Activated T-cell treated with anti-CD3 and anti-CD28 coated beads, Interleukin-2, amount 50 U/mL, for 4 hours (primary cell): ENCODE data around the gene GPHA2. TPM values are rescaled to one million over a fixed set of nuclear protein-coding genes. Genes with fewer than 3 reads are reported as not detected.
"Not testable (repeated sequence)": the region's sequence is repeated elsewhere in the genome, so short reads cannot be mapped to it uniquely, and the experiment has no call there.

Experiments
- ATAC-seq, 2 donors: fragments of 200-7000 bp; cut with Tn5 transposase; one replicate each; pipeline ENCODE4 v1.10.0; 2021
- DNase-seq: peaks from one replicate; pipeline ENCODE4 v3.0.0-alpha.2; 2020
- H3K27me3 Mint-ChIP-seq: one replicate; pipeline ENCODE4 v1.8.0; 2021; ENCODE audit warnings: low read depth, mixed read lengths
- H3K36me3 Mint-ChIP-seq: one replicate; pipeline ENCODE4 v1.8.0; 2022; ENCODE audit warnings: mixed read lengths; ENCODE audit not compliant: insufficient read depth
- H3K4me1 Mint-ChIP-seq: one replicate; pipeline ENCODE4 v1.8.0; 2021; ENCODE audit warnings: low read depth, mixed read lengths
- H3K4me3 Mint-ChIP-seq: one replicate; pipeline ENCODE4 v1.8.0; 2021; ENCODE audit warnings: mild to moderate bottlenecking, moderate library complexity, mixed read lengths
- H3K9me3 Mint-ChIP-seq: one replicate; pipeline ENCODE4 v1.8.0; 2021; ENCODE audit warnings: mixed read lengths
- total RNA-seq, 3 donors: library from RNA; stranded (reverse); gene quantifications; one replicate each; pipeline ENCODE4 v1.2.1, GENCODE V29; 2021

The GPHA2 gene, protein sequence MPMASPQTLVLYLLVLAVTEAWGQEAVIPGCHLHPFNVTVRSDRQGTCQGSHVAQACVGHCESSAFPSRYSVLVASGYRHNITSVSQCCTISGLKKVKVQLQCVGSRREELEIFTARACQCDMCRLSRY
- total RNA-seq, result not detected

DNA sequence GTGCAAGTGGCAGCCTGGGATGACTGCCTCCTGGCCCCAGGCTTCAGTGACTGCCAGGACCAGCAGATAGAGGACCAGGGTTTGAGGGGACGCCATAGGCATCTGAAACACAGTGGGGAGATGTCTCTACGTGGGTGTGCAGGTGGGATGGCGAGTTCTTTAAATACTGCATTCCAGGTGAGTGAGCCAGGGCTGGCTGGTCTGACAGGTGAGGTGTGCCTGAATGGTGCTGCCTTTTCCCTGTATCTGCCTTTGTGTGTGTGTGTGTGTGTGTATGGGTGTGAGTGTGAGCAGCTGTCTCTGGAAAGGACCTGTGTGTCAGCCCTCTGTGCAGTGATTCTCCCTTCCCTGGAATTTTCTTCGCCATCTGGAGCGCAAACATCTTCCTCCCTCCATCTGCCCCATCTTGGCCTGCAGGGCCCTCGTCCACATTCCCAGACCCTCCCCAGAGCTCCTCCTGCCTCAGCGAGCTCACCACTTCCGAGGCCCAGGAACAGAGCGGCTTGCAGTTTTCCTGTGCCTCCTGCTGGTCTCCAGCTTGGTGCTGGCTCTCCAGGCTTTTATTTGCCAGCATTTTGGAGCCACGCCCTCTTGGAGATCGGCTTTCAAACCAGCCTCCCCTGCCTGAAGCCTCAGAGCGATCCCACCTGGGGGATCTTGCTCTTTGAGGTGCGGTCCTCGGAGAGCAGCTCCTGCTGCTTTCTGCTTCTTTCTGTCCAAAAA lies at the start of gene GPHA2:
TSS of gene GPHA2 (minus strand) at position 535 of the 723 bp plus-strand sequence. CDS start at position 102, 433 bp downstream.
- no peaks in the 10 kb centered on the region for H3K27me3 Mint-ChIP-seq
- peaks cover 12% of the 10 kb centered on the region for H3K36me3 Mint-ChIP-seq
- no peaks in the 10 kb centered on the region for H3K4me1 Mint-ChIP-seq
- H3K9me3 Mint-ChIP-seq, result no peaks in the 10 kb centered on the region
- no peak for ATAC-seq
- no peak within 1 kb of the TSS for H3K4me3 Mint-ChIP-seq
- no peak for DNase-seq

DNA sequence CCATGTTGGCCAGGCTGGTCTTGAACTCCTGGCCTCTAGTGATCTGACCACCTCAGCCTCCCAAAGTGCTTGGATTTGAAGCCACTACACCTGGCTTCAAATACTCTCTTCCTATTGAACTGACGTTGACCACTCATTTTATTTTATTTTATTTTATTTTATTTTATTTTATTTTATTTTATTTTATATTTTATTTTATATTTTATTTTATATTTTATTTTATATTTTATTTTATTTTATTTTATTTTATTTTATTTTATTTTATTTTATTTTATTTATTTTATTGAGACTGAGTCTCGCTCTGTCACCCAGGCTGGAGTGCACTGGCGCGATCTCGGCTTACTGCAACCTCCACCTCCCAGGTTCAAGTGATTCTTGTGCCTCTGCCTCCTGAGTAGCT lies 47.6 kb upstream of the GPHA2 start:
- H3K9me3 Mint-ChIP-seq, ATAC-seq, H3K27me3 Mint-ChIP-seq, H3K4me1 Mint-ChIP-seq, H3K4me3 Mint-ChIP-seq, H3K36me3 Mint-ChIP-seq, DNase-seq: not testable (repeated sequence)

DNA sequence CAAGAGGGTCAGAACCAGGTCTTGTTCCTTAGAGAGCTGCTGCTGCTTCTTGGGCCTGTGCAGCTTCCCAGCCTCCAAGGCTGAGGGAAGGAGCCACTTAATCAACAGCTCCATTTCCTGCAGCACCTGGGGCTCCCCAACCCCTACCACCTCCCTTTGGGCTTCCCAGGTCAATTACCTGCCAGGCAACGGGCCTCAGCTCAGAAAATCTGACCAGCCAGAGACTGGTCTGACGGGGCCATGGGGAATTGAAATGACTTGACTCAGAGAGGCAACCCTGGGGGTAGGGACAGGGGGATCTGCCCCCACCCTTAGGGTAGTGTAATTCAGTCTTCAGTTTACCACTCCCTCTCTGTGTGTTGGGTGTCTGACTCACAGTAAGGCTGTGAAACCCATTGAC lies 41.0 kb upstream of the GPHA2 start:
- Mint-ChIP-seq H3K9me3 (no peaks in the 10 kb centered on the region), H3K36me3 (no peaks in the 10 kb centered on the region), H3K4me1 (peaks cover 1% of the 10 kb centered on the region), H3K27me3 (peaks cover 3% of the 10 kb centered on the region), H3K4me3 (no peak overlapping the region)
- ATAC-seq (no peak), DNase-seq (no peak)

DNA sequence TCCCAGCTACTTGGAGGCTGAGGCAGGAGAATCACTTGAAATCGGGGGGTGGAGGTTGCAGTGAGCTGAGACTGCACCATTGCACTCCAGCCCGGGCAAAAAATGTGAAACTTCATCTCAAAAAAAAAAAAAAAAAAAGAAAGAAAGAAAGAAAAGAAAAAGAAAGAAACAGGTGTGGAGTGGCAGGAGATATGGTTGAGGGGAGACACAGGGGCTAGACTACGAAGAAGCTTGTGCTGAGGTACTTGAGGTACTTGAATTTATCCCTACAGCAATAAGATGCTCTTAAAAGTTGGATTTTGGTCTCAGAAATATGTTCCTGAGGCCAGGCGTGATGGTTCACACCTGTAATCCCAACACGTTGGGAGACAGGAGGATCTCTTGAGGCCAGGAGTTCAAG lies 38.4 kb upstream of the GPHA2 start:
- H3K27me3 Mint-ChIP-seq, result peaks cover 3% of the 10 kb centered on the region
- no peaks in the 10 kb centered on the region for H3K9me3 Mint-ChIP-seq
- no peak for DNase-seq
- H3K4me1 Mint-ChIP-seq, result peaks cover 17% of the 10 kb centered on the region
- no peaks in the 10 kb centered on the region for H3K36me3 Mint-ChIP-seq
- ATAC-seq, result no peak
- no peak overlapping the region for H3K4me3 Mint-ChIP-seq

DNA sequence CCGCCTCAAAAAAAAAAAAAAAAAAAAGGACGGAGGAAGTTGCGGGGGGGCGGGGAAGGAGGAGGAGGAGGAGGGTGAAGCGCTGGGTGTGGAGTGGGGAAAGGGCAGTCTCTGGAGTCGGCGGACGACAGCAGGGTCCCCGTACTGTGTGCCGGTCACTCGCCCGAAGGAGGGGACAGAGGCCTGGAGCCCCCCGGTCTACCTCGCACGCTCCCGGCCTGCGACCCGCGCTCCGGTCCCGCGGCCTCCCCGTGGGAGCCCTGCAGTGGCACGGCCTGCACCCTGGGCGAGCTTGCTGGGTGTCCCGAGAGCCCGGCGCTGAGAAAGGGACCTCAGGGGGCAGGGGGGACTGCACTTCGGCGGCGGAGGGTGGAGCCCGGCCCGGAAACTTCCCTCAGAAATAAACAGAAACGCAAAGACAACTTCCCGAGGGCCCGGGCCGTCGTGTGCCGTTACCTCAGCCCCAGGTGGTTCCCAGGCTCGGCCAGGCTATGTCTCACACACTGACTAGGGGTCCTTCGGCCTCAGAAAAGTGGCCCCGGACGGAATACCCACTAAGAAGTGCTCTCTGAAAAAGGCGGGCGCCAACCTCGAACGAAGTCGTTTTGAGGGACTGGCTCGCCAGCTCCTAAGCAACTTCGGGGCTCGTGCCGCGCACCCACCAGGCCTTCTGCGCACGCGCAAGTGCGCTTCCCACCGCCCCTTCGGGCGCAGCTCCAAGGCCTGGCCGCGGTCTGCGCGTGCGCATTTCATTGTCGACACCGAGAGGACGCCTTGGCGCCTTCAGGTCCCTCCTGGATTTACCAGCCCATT lies 35.9 kb upstream of the GPHA2 start, which contains the start of gene MAJIN:
TSS of gene MAJIN (minus strand) at position 688 of the 813 bp plus-strand sequence. CDS start 12,703 bp downstream, outside the sequence.
- Mint-ChIP-seq H3K27me3 (no peaks in the 10 kb centered on the region), H3K4me1 (peaks cover 24% of the 10 kb centered on the region), H3K9me3 (no peaks in the 10 kb centered on the region), H3K36me3 (no peaks in the 10 kb centered on the region), H3K4me3 (peak within 1 kb of the TSS; percentile 66)
- DNase-seq, result peak; percentile 87
- ATAC-seq, result peak; percentile 65 to 78

DNA sequence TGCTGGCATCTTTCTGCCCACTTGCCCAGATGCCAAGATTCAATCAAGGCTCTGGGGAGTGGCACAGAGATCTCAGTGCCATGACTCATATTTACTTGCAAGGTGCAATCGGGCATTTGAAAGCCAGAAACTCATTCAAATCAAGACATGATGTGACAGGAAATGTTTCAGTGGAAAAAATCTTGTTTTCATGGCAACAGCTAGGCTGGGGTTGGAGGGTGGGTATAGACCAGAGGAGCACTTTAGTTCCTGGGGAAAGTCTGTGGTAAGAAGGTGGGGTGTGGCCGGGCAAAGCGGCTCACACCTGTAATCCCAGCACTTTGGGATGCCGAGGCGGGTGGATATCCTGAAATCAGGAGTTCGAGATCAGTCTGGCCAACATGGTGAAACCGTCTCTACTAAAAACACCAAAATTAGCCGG lies 35.0 kb upstream of the GPHA2 start:
- ATAC-seq (peak; percentile 78), DNase-seq (peak; percentile 10)
- Mint-ChIP-seq H3K27me3 (no peaks in the 10 kb centered on the region), H3K36me3 (no peaks in the 10 kb centered on the region), H3K4me3 (peak overlapping the region; percentile 65), H3K4me1 (peaks cover 24% of the 10 kb centered on the region), H3K9me3 (no peaks in the 10 kb centered on the region)

DNA sequence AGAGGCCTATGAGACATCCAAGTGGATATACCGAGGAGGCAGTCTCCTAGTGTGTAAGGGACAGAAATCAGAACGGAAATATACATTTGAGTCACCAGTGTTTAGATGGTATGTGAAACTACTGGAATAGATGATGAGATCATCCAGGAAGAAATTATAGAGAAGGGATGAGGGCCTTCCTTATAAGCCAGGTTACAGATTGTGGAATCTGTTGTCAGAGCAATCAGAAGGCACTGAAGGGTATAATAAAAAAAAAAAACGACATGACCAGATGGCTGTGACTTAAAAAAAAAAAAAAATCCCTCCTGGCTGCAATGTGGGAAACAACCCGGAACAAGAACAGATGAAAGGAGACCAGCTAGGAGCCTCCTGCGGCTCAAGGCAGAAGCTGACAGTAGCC lies 33.5 kb upstream of the GPHA2 start:
- ATAC-seq (no peak), DNase-seq (no peak)
- Mint-ChIP-seq H3K4me1 (peaks cover 24% of the 10 kb centered on the region), H3K27me3 (no peaks in the 10 kb centered on the region), H3K4me3 (no peak overlapping the region), H3K36me3 (no peaks in the 10 kb centered on the region), H3K9me3 (no peaks in the 10 kb centered on the region)

DNA sequence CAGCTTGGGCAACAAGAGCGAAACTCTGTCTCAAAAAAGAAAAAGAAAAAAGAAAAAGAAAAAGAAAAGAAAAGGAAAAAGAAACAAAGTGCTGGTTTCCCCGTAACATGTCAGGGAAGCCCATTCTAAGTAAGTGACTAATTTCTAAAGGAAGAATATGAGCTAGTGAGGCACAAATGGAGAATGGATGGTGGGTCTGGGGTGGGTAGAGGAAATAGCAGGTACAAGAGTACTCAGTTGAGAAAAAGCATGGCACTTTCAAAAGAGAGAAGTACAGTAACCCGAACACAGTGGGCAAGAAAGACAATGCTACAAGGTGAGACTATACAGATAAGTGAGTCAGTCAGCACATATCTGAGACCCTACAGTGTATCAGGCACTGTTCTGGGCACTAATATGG lies 31.7 kb upstream of the GPHA2 start:
- Mint-ChIP-seq H3K9me3 (no peaks in the 10 kb centered on the region), H3K4me3 (no peak overlapping the region), H3K4me1 (peaks cover 24% of the 10 kb centered on the region), H3K36me3 (no peaks in the 10 kb centered on the region), H3K27me3 (no peaks in the 10 kb centered on the region)
- ATAC-seq, result no peak
- no peak for DNase-seq

DNA sequence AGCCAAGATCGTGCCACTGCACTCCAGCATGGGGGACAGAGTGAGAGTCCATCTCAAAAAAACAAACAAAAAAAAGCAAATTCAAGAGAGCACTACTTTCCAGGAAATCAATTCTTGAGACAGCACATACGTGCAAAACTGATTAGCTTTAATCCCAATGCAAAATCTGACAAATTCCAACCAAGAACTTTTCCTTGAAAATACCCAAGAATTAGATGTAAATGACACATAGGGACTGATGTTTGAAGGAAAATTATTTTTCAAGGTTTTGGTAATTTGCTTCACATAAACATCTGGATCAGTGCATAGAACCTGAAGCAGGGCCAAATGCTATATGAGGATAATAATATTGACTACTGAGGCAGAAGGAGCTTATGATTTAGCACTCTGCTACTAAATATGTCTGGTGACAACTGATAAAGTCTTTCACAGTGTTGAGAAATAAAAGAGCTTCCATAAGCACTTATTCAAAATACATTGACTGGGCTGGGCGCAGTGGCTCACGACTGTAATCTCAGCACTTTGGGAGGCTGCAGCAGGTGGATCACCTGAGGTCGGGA lies 27.5 kb upstream of the GPHA2 start:
- peaks cover 2% of the 10 kb centered on the region for H3K27me3 Mint-ChIP-seq

DNA sequence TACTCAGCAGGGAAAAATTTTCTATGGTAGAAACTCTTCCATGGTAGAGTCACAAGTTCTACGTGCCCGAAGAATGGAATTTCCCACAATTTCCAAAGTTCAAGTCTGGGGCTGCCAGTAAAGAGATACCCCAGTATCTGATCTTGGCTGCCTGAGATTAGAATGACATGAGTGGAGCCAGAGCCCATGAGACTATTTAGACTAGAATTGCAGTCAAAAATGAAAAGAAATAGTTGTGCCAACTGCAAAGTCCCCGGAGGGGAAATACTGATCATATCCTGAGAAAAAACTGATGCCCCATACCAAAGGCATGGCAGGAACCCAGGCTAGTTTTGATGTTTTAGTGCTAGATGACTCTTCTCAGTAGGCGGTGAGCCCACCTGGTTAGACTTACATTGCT lies 25.0 kb upstream of the GPHA2 start:
- ATAC-seq (no peak), DNase-seq (no peak)
- Mint-ChIP-seq H3K36me3 (no peaks in the 10 kb centered on the region), H3K27me3 (peaks cover 4% of the 10 kb centered on the region), H3K4me3 (no peak overlapping the region), H3K9me3 (no peaks in the 10 kb centered on the region), H3K4me1 (no peaks in the 10 kb centered on the region)

More for the DNA sequence above, 27.5 kb upstream of the GPHA2 start:
- Mint-ChIP-seq H3K4me1 (peaks cover 4% of the 10 kb centered on the region), H3K9me3 (no peaks in the 10 kb centered on the region), H3K36me3 (no peaks in the 10 kb centered on the region), H3K4me3 (no peak overlapping the region)
- ATAC-seq (no peak), DNase-seq (no peak)

DNA sequence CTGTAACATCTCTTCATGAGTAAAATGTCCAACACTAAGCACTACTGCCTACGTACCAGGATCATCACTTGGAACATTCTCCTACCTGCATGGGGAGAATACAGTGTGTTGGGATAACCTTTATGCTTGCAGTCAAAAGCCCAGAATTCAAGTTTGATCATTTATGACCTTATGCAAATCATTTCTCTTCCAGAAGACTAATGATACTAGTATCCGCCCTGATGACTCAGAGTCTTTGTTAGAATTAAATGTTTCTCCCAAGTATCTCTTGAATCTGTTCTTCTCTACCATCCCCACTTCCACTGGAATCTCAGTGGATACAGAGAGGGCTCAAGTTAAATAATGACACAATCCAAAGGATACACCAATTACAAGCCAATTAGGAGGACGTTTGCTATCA lies 23.8 kb upstream of the GPHA2 start:
- DNase-seq, result no peak
- H3K9me3 Mint-ChIP-seq, result no peaks in the 10 kb centered on the region
- ATAC-seq, result no peak
- H3K27me3 Mint-ChIP-seq, result peaks cover 4% of the 10 kb centered on the region
- no peaks in the 10 kb centered on the region for H3K36me3 Mint-ChIP-seq
- H3K4me3 Mint-ChIP-seq, result no peak overlapping the region
- H3K4me1 Mint-ChIP-seq, result no peaks in the 10 kb centered on the region

DNA sequence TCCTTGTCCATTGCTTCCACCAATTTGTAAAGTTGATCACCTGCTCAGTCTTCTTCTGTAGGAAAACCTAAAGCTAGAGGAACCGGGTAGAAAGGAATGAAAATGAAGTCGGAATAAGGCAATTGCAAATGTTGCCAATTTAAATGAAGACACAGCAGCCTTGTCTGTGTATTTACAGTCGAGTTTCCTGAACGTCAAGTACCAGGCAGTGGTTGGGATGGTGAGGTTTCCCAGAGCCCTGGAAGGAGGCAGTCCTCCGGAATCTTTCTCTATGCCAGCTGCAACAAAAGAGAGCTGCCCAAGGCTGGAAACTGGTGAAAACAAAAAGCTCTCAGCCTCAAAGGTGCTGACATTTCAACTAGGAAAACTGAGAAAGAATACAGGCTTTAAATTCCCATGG lies 18.5 kb upstream of the GPHA2 start:
- Mint-ChIP-seq H3K9me3 (no peaks in the 10 kb centered on the region), H3K4me1 (no peaks in the 10 kb centered on the region), H3K27me3 (peaks cover 6% of the 10 kb centered on the region), H3K36me3 (no peaks in the 10 kb centered on the region), H3K4me3 (no peak overlapping the region)
- DNase-seq (no peak), ATAC-seq (no peak)

DNA sequence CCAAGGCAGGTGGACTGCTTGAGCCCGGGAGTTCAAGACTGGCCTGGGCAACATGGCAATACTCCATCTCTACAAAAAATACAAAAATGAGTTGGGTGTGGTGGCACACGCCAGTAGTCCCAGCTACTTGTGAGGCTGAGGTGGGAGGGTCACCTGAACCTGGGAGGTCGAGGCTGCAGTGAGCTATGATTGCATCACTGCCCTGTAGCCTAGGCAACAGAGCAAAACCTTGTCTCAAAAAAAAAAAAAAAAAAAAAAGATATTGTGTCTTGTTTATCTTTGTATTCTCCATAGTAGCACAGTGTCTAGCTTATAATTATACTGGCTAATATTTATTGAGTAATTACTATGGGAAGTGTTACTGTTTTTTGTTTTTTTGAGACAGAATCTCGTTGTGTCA lies 15.8 kb upstream of the GPHA2 start:
- peaks cover 4% of the 10 kb centered on the region for H3K27me3 Mint-ChIP-seq
- no peak for ATAC-seq
- no peaks in the 10 kb centered on the region for H3K4me1 Mint-ChIP-seq
- no peak for DNase-seq
- H3K36me3 Mint-ChIP-seq, result no peaks in the 10 kb centered on the region
- H3K9me3 Mint-ChIP-seq, result no peaks in the 10 kb centered on the region
- H3K4me3 Mint-ChIP-seq, result no peak overlapping the region

DNA sequence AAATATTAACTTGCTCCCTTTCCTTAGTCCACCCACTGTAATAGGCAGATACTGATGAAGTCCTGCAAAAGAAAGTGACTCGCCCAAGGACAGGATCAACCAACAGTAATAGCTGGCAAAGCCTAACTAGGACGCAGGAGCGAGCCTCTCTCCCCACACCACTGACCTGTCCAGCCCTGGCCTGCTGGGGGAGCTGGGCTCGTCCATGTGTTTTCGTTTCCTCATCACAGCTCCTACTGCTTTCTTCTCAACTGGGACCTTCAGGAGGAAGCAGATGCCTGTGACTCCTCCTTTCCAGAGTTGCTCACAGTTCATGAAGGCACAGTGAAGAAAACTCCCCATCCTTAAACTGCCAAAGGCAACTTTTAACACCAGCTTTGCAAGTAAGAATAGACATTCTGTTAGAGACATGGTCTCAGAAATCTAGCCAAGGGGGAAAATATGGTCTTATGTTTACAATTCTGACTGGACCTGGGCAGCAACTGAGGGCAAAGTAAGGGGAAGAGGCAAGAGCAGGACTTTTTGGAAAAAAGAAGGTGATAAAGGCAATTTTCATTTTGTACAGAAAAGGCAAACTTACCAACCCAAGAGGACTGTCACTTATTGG lies 11.6 kb upstream of the GPHA2 start:
- DNase-seq (no peak), ATAC-seq (no peak)
- H3K27me3 Mint-ChIP-seq, result peaks cover 8% of the 10 kb centered on the region
- no peaks in the 10 kb centered on the region for H3K9me3 Mint-ChIP-seq
- no peaks in the 10 kb centered on the region for H3K4me1 Mint-ChIP-seq
- H3K4me3 Mint-ChIP-seq, result no peak overlapping the region
- H3K36me3 Mint-ChIP-seq, result no peaks in the 10 kb centered on the region
